K562 (cell line): ENCODE results near the gene C2. TPM values are rescaled to one million over a fixed set of nuclear protein-coding genes. Genes with fewer than 3 reads are reported as not detected.

Experiments
- BCOR ChIP-seq: fragments of 450-650 bp; IDR thresholded peaks from 2 replicates; pipeline ENCODE4 v1.6.1; 2016
- CC2D1A ChIP-seq: fragments of 450-650 bp; IDR thresholded peaks from 2 replicates; pipeline ENCODE4 v1.6.1; 2017; ENCODE audit warnings: mild to moderate bottlenecking
- GABPA ChIP-seq: fragments of 200-800 bp; sonication (Bioruptor generic); conservative IDR thresholded peaks from 2 replicates; pipeline ENCODE4 v1.6.1; 2016; ENCODE audit warnings: low read depth, missing genetic modification characterization, missing compliant biosample characterization
- KLF16 ChIP-seq: IDR thresholded peaks from 2 replicates; pipeline ENCODE4 v1.6.1; 2016; ENCODE audit warnings: antibody characterized with exemption
- RB1 ChIP-seq: fragments of 450-650 bp; IDR thresholded peaks from 2 replicates; pipeline ENCODE4 v1.6.1; 2017; ENCODE audit warnings: low read depth, mild to moderate bottlenecking
- RBM25 ChIP-seq: fragments of 200-400 bp; formaldehyde crosslinking; IDR thresholded peaks from 2 replicates; pipeline ENCODE4 v1.6.1; 2018; ENCODE audit warnings: low read length, low read depth, moderate library complexity; ENCODE audit not compliant: severe bottlenecking
- SRSF3 ChIP-seq: fragments of 200-400 bp; formaldehyde crosslinking; IDR thresholded peaks from 2 replicates; pipeline ENCODE4 v1.6.1; 2016; ENCODE audit warnings: mild to moderate bottlenecking, low read length, moderate library complexity; ENCODE audit not compliant: insufficient read depth
- ZNF133 ChIP-seq: fragments of 250-450 bp; sonication (Bioruptor Pico); IDR thresholded peaks from 2 replicates; pipeline ENCODE4 v1.4.0; 2020; ENCODE audit warnings: mild to moderate bottlenecking
- ZNF143 ChIP-seq: sonication (generic); formaldehyde crosslinking; IDR thresholded peaks from 2 replicates; pipeline ENCODE4 v1.9.0; 2022; ENCODE audit warnings: mild to moderate bottlenecking, missing genetic modification reagents
- ZNF766 ChIP-seq: fragments of 200-800 bp; sonication (Bioruptor generic); conservative IDR thresholded peaks from 2 replicates; pipeline ENCODE4 v1.6.1; 2016; ENCODE audit warnings: missing genetic modification characterization, missing compliant biosample characterization
- polyA plus RNA-seq, 8 experiments: library from polyadenylated mRNA; depleted of rRNA in 4 of 8; stranded (reverse) in 5 of 8; unstranded in 3 of 8; fragments of >200 nt; fragmentation: Nextera tagmentation in 2 of 8; fragmentation: Illumina TruSeq in 1 of 8; extraction: Ambion mirVana in 2 of 8; extraction: Trizol in 1 of 8; gene quantifications; 2 replicates each; pipeline versions ENCODE4 v1.2.1 to v1.2.3, GENCODE V29; 2011 to 2014; ENCODE audit warnings: inconsistent platforms in 1 of 8, missing spikeins in 1 of 8
- total RNA-seq, 7 experiments: library from RNA; depleted of rRNA in 6 of 7; stranded (reverse); fragments of >200 nt in 6 of 7; fragmentation: Illumina TruSeq in 2 of 7; extraction: Trizol in 2 of 7; gene quantifications; 2 replicates each; pipeline versions ENCODE4 v1.2.1 to v1.2.3, GENCODE V29; 2011 to 2021; ENCODE audit warnings: low replicate concordance in 1 of 7
- TF ChIP-seq, protein P1 (sequence below): sonication (generic); formaldehyde crosslinking; IDR thresholded peaks from 2 replicates; pipeline ENCODE4 v1.4.0; 2020; ENCODE audit warnings: mild to moderate bottlenecking, missing genetic modification reagents
- TF ChIP-seq, protein P2 (sequence below): fragments of 450-650 bp; formaldehyde crosslinking; IDR thresholded peaks from 2 replicates; pipeline ENCODE4 v1.4.0; 2020; ENCODE audit warnings: mild to moderate bottlenecking, moderate library complexity
- TF ChIP-seq, protein P3 (sequence below): sonication (generic); formaldehyde crosslinking; IDR thresholded peaks from 2 replicates; pipeline ENCODE4 v1.8.1; 2023; ENCODE audit warnings: missing genetic modification reagents, mild to moderate bottlenecking, borderline replicate concordance
- TF ChIP-seq, protein P4 (sequence below): fragments of 250-450 bp; sonication (Bioruptor Pico); IDR thresholded peaks from 2 replicates; pipeline ENCODE4 v1.5.0; 2020; ENCODE audit warnings: mild to moderate bottlenecking, borderline replicate concordance
- TF ChIP-seq, protein P5 (sequence below), 2 experiments: fragments of 450-650 bp in 1 of 2; sonication (generic) in 1 of 2; formaldehyde crosslinking in 1 of 2; IDR thresholded peaks in 1 of 2; conservative IDR thresholded peaks in 1 of 2; 2 replicates each; pipeline versions ENCODE4 v1.6.1 to v1.8.1; 2016 to 2023; ENCODE audit warnings: mild to moderate bottlenecking in 2 of 2, moderate library complexity in 2 of 2, inconsistent platforms in 1 of 2, missing genetic modification reagents in 1 of 2

The C2 gene
- total and polyA plus RNA-seq, 9 of the 15 experiments (the other 6 are each of a cell fraction or from before 2014, with no cell fraction given) = 0.05 to 1.1 (median 0.39) TPM; not detected in 1

DNA sequence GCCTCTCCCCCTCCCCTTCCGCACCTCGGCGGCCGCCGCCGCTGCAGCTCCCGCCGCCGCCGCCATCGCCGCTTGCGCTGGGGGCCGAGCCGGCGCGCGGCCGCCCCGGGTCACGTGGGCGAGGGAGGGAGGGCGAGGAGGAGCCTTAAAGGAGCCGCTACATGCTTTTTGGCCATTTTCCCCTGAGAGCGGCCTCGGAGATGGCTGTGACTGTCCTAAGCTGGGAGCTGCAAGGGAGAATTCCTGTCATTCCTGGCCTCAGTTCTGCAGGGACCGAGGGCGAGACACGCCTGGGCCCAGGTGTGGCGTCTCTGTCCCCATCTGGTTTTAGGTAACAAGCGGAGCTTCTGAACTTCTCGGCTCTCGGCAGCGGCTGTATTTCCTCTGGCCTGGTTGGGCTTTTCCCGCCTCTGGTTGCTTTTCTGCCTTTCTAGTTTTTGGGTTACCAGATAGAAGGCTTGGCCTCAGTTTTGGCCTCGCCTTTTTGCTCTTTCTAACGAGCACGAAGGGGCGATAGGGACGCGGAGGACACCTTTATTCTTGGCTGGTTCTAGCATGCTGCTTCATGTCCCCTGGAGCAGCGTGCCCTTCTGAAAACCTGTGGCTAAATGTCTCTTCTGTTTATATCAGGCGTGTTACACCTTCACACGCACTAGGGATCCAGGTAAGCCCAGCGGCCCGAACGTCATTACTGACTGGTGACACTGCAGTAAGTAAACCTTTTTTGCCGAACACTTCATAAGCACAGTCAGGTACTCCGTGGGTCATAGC, 29.7 kb upstream of the C2 start, which contains the start of gene EHMT2 (continued):
- TF ChIP-seq, protein P1, sequence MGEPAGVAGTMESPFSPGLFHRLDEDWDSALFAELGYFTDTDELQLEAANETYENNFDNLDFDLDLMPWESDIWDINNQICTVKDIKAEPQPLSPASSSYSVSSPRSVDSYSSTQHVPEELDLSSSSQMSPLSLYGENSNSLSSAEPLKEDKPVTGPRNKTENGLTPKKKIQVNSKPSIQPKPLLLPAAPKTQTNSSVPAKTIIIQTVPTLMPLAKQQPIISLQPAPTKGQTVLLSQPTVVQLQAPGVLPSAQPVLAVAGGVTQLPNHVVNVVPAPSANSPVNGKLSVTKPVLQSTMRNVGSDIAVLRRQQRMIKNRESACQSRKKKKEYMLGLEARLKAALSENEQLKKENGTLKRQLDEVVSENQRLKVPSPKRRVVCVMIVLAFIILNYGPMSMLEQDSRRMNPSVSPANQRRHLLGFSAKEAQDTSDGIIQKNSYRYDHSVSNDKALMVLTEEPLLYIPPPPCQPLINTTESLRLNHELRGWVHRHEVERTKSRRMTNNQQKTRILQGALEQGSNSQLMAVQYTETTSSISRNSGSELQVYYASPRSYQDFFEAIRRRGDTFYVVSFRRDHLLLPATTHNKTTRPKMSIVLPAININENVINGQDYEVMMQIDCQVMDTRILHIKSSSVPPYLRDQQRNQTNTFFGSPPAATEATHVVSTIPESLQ (CRISPR knock-in tag) = peak; percentile 75; the same call in 1 of the 2 replicates
- TF ChIP-seq, protein P2, sequence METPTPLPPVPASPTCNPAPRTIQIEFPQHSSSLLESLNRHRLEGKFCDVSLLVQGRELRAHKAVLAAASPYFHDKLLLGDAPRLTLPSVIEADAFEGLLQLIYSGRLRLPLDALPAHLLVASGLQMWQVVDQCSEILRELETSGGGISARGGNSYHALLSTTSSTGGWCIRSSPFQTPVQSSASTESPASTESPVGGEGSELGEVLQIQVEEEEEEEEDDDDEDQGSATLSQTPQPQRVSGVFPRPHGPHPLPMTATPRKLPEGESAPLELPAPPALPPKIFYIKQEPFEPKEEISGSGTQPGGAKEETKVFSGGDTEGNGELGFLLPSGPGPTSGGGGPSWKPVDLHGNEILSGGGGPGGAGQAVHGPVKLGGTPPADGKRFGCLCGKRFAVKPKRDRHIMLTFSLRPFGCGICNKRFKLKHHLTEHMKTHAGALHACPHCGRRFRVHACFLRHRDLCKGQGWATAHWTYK (CRISPR knock-in tag) = no peak
- no peak for TF ChIP-seq ZNF133 (CRISPR knock-in tag)
- TF ChIP-seq, protein P3, sequence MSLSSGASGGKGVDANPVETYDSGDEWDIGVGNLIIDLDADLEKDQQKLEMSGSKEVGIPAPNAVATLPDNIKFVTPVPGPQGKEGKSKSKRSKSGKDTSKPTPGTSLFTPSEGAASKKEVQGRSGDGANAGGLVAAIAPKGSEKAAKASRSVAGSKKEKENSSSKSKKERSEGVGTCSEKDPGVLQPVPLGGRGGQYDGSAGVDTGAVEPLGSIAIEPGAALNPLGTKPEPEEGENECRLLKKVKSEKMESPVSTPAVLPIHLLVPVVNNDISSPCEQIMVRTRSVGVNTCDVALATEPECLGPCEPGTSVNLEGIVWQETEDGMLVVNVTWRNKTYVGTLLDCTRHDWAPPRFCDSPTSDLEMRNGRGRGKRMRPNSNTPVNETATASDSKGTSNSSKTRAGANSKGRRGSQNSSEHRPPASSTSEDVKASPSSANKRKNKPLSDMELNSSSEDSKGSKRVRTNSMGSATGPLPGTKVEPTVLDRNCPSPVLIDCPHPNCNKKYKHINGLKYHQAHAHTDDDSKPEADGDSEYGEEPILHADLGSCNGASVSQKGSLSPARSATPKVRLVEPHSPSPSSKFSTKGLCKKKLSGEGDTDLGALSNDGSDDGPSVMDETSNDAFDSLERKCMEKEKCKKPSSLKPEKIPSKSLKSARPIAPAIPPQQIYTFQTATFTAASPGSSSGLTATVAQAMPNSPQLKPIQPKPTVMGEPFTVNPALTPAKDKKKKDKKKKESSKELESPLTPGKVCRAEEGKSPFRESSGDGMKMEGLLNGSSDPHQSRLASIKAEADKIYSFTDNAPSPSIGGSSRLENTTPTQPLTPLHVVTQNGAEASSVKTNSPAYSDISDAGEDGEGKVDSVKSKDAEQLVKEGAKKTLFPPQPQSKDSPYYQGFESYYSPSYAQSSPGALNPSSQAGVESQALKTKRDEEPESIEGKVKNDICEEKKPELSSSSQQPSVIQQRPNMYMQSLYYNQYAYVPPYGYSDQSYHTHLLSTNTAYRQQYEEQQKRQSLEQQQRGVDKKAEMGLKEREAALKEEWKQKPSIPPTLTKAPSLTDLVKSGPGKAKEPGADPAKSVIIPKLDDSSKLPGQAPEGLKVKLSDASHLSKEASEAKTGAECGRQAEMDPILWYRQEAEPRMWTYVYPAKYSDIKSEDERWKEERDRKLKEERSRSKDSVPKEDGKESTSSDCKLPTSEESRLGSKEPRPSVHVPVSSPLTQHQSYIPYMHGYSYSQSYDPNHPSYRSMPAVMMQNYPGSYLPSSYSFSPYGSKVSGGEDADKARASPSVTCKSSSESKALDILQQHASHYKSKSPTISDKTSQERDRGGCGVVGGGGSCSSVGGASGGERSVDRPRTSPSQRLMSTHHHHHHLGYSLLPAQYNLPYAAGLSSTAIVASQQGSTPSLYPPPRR (CRISPR knock-in tag) = no peak
- TF ChIP-seq, protein P4, sequence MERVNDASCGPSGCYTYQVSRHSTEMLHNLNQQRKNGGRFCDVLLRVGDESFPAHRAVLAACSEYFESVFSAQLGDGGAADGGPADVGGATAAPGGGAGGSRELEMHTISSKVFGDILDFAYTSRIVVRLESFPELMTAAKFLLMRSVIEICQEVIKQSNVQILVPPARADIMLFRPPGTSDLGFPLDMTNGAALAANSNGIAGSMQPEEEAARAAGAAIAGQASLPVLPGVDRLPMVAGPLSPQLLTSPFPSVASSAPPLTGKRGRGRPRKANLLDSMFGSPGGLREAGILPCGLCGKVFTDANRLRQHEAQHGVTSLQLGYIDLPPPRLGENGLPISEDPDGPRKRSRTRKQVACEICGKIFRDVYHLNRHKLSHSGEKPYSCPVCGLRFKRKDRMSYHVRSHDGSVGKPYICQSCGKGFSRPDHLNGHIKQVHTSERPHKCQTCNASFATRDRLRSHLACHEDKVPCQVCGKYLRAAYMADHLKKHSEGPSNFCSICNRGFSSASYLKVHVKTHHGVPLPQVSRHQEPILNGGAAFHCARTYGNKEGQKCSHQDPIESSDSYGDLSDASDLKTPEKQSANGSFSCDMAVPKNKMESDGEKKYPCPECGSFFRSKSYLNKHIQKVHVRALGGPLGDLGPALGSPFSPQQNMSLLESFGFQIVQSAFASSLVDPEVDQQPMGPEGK = no peak
- TF ChIP-seq BCOR = 0 out of 2 replicates have a peak, but pooled peaks have one; percentile 23
- TF ChIP-seq RB1 = peak; percentile 90
- TF ChIP-seq, protein P5, sequence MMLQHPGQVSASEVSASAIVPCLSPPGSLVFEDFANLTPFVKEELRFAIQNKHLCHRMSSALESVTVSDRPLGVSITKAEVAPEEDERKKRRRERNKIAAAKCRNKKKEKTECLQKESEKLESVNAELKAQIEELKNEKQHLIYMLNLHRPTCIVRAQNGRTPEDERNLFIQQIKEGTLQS (IDR thresholded peaks at IDR 0.05) = no peak
- TF ChIP-seq, protein P5 (CRISPR knock-in tag; conservative IDR thresholded peaks at IDR 0.05) = no peak; the same call in 1 of the 2 replicates
- TF ChIP-seq ZNF143 (CRISPR knock-in tag) = no peak
- TF ChIP-seq SRSF3 = no peak
- TF ChIP-seq KLF16 = no peak
- TF ChIP-seq GABPA = peak; percentile 44
- 0 out of 2 replicates have a peak, but pooled peaks have one; percentile 22 for TF ChIP-seq CC2D1A
- TF ChIP-seq ZNF766 (CRISPR knock-in tag) = no peak
- TF ChIP-seq RBM25 = no peak
